ENCODE measurements around the gene SPIC.

DNA sequence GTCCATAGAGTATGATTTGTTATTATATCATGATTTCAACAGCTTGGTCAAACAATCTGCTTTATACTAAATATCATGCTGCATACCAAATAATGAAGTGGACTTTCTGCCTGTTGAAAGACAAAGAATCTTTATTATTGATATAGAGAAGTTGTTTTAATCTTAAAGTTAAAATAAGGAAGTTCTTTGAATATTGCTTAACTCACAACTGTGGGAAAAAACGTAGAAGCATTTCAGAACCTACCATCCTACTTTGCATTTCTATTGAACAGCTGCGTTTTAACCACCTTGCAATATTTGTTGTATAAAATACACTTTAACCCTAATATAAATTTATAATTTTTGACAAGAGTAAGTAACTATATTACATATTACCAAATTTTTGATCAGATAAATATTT is 44.7 kb upstream of the SPIC start:
- TF ChIP-seq, protein P1, sequence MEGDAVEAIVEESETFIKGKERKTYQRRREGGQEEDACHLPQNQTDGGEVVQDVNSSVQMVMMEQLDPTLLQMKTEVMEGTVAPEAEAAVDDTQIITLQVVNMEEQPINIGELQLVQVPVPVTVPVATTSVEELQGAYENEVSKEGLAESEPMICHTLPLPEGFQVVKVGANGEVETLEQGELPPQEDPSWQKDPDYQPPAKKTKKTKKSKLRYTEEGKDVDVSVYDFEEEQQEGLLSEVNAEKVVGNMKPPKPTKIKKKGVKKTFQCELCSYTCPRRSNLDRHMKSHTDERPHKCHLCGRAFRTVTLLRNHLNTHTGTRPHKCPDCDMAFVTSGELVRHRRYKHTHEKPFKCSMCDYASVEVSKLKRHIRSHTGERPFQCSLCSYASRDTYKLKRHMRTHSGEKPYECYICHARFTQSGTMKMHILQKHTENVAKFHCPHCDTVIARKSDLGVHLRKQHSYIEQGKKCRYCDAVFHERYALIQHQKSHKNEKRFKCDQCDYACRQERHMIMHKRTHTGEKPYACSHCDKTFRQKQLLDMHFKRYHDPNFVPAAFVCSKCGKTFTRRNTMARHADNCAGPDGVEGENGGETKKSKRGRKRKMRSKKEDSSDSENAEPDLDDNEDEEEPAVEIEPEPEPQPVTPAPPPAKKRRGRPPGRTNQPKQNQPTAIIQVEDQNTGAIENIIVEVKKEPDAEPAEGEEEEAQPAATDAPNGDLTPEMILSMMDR (IDR thresholded peaks at IDR 0.05), result no peak
- TF ChIP-seq EZH2 (IDR thresholded peaks at IDR 0.05; ENCODE audit: borderline replicate concordance, insufficient read depth, low read depth, low read length, poor library complexity, severe bottlenecking), result no peak

Measured in B cell (primary cell).